HepG2 (cell line): ENCODE measurements around the gene PCTP.

Experiments used
- ERF ChIP-seq: IDR thresholded peaks from 2 replicates; pipeline ENCODE4 v1.6.1; 2018; ENCODE audit warnings: missing biosample characterization, missing genetic modification reagents
- HDAC2 ChIP-seq: sonication (generic); formaldehyde crosslinking; IDR thresholded peaks from 2 replicates; pipeline ENCODE4 v1.4.0; 2020; ENCODE audit warnings: missing genetic modification reagents
- ISL2 ChIP-seq: sonication (generic); formaldehyde crosslinking; IDR thresholded peaks from 2 replicates; pipeline ENCODE4 v1.5.0; 2020; ENCODE audit warnings: missing genetic modification reagents
- MED13 ChIP-seq: sonication (generic); formaldehyde crosslinking; IDR thresholded peaks from 2 replicates; pipeline ENCODE4 v1.5.0; 2020; ENCODE audit warnings: missing genetic modification reagents
- POLR2A ChIP-seq, 2 experiments: IDR thresholded peaks; 2 replicates each; pipeline ENCODE4 v1.6.1; 2011; ENCODE audit warnings: low read depth in 2 of 2, low read length in 2 of 2, mild to moderate bottlenecking in 1 of 2, moderate library complexity in 1 of 2; ENCODE audit not compliant: insufficient read depth in 1 of 2
- SMAD3 ChIP-seq: sonication (generic); formaldehyde crosslinking; IDR thresholded peaks from 2 replicates; pipeline ENCODE4 v1.4.0; 2020; ENCODE audit warnings: missing genetic modification reagents
- SP1 ChIP-seq, 2 experiments: fragments of 450-650 bp in 1 of 2; sonication (generic) in 1 of 2; formaldehyde crosslinking in 1 of 2; IDR thresholded peaks; 2 replicates each; pipeline versions ENCODE4 v1.4.0 to v1.6.1; 2016 to 2020; ENCODE audit warnings: missing genetic modification reagents in 1 of 2
- TF ChIP-seq, protein P1 (sequence below): sonication (generic); formaldehyde crosslinking; IDR thresholded peaks from 2 replicates; pipeline ENCODE4 v1.5.0; 2020; ENCODE audit warnings: mild to moderate bottlenecking, missing genetic modification reagents, moderate library complexity
- TF ChIP-seq, protein P2 (sequence below): IDR thresholded peaks from 2 replicates; pipeline ENCODE4 v1.6.1; 2012; ENCODE audit warnings: inconsistent platforms
- TF ChIP-seq, protein P3 (sequence below): sonication (generic); formaldehyde crosslinking; IDR thresholded peaks from 2 replicates; pipeline ENCODE4 v1.4.0; 2020; ENCODE audit warnings: low read depth, missing genetic modification reagents
- TF ChIP-seq, protein P4 (sequence below), 2 experiments: sonication (generic) in 1 of 2; formaldehyde crosslinking in 1 of 2; IDR thresholded peaks; 2 replicates each; pipeline versions ENCODE4 v1.5.1 to v1.6.1; 2011 to 2020; ENCODE audit warnings: borderline replicate concordance in 1 of 2, low read depth in 1 of 2, low read length in 1 of 2, mild to moderate bottlenecking in 1 of 2, missing genetic modification reagents in 1 of 2, moderate library complexity in 1 of 2

DNA sequence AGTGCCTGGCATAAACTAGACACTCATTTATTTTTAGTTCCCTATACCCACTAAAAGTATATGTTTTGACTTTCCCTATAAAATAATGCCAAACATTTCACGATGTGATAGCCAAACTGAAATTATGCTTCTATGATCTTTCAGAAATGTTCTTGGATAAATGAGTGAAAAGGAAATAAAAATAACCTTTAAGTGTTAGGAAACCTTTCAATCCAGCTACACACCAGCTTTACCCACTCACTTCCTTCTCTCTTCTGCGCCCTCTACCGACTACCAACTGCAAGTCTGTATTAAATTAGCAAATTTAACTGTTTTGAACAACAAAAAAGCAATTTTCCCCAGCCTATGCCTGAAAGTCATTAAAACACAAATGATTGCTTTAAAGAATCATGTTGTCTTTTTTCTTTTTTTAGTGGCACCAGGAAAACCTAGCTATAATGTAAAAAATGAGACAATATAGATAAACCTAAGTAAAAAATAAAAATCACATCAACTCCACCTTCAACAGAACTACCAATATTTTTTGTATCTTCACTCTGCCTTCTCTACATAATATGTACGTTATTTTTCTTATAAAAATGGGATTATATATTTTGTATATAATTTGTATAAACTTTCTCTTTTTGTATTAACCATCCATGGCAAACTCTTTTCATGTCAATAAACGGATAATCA is 15.0 kb upstream of the PCTP start:
- TF ChIP-seq POLR2A (IDR thresholded peaks at IDR 0.05; ENCODE audit: insufficient read depth in 1 of 2, low read depth in 2 of 2, low read length in 2 of 2) (no peak), SMAD3 (CRISPR knock-in tag) (no peak), ERF (CRISPR knock-in tag) (no peak), ISL2 (CRISPR knock-in tag) (no peak), SP1 (IDR thresholded peaks at IDR 0.05) (no peak), SP1 (CRISPR knock-in tag; IDR thresholded peaks at IDR 0.05) (no peak), MED13 (CRISPR knock-in tag) (no peak), HDAC2 (no peak)
- TF ChIP-seq, protein P1, sequence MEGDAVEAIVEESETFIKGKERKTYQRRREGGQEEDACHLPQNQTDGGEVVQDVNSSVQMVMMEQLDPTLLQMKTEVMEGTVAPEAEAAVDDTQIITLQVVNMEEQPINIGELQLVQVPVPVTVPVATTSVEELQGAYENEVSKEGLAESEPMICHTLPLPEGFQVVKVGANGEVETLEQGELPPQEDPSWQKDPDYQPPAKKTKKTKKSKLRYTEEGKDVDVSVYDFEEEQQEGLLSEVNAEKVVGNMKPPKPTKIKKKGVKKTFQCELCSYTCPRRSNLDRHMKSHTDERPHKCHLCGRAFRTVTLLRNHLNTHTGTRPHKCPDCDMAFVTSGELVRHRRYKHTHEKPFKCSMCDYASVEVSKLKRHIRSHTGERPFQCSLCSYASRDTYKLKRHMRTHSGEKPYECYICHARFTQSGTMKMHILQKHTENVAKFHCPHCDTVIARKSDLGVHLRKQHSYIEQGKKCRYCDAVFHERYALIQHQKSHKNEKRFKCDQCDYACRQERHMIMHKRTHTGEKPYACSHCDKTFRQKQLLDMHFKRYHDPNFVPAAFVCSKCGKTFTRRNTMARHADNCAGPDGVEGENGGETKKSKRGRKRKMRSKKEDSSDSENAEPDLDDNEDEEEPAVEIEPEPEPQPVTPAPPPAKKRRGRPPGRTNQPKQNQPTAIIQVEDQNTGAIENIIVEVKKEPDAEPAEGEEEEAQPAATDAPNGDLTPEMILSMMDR (CRISPR knock-in tag), result peak; percentile 69
- TF ChIP-seq, protein P2, sequence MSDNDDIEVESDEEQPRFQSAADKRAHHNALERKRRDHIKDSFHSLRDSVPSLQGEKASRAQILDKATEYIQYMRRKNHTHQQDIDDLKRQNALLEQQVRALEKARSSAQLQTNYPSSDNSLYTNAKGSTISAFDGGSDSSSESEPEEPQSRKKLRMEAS, result no peak
- TF ChIP-seq, protein P3, sequence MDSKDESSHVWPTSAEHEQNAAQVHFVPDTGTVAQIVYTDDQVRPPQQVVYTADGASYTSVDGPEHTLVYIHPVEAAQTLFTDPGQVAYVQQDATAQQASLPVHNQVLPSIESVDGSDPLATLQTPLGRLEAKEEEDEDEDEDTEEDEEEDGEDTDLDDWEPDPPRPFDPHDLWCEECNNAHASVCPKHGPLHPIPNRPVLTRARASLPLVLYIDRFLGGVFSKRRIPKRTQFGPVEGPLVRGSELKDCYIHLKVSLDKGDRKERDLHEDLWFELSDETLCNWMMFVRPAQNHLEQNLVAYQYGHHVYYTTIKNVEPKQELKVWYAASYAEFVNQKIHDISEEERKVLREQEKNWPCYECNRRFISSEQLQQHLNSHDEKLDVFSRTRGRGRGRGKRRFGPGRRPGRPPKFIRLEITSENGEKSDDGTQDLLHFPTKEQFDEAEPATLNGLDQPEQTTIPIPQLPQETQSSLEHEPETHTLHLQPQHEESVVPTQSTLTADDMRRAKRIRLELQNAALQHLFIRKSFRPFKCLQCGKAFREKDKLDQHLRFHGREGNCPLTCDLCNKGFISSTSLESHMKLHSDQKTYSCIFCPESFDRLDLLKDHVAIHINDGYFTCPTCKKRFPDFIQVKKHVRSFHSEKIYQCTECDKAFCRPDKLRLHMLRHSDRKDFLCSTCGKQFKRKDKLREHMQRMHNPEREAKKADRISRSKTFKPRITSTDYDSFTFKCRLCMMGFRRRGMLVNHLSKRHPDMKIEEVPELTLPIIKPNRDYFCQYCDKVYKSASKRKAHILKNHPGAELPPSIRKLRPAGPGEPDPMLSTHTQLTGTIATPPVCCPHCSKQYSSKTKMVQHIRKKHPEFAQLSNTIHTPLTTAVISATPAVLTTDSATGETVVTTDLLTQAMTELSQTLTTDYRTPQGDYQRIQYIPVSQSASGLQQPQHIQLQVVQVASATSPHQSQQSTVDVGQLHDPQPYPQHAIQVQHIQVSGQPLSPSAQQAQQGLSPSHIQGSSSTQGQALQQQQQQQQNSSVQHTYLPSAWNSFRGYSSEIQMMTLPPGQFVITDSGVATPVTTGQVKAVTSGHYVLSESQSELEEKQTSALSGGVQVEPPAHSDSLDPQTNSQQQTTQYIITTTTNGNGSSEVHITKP (CRISPR knock-in tag), result no peak
- TF ChIP-seq, protein P4, sequence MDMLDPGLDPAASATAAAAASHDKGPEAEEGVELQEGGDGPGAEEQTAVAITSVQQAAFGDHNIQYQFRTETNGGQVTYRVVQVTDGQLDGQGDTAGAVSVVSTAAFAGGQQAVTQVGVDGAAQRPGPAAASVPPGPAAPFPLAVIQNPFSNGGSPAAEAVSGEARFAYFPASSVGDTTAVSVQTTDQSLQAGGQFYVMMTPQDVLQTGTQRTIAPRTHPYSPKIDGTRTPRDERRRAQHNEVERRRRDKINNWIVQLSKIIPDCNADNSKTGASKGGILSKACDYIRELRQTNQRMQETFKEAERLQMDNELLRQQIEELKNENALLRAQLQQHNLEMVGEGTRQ (IDR thresholded peaks at IDR 0.05; ENCODE audit: low read depth, low read length), result no peak
- TF ChIP-seq, protein P4 (CRISPR knock-in tag; IDR thresholded peaks at IDR 0.05; ENCODE audit: borderline replicate concordance), result no peak
